ENCODE data around the gene TBKBP1. TPM values are rescaled to one million over a fixed set of nuclear protein-coding genes. Genes with fewer than 3 reads are reported as not detected.

The TBKBP1 gene
- total RNA-seq, 1 experiment from 2014 or later: 9.0 TPM

GRCh38 chr17:47725446-47726111 lies 31.6 kb downstream of the TBKBP1 start:
- no peaks in the 10 kb centered on the region for H3K36me3 ChIP-seq (ENCODE audit: low read depth, low read length)
- no peaks in the 10 kb centered on the region for H4K20me1 ChIP-seq (ENCODE audit: low read length)
- no peak for DNase-seq
- H3K4me1 ChIP-seq (ENCODE audit: insufficient read depth, low read length): peaks cover 13% of the 10 kb centered on the region
- no peak overlapping the region for H3K4me3 ChIP-seq (ENCODE audit: low read length)
- TF ChIP-seq EZH2 (IDR thresholded peaks at IDR 0.05; ENCODE audit: low read length, unreplicated experiment): no peak
- TF ChIP-seq, protein P1, sequence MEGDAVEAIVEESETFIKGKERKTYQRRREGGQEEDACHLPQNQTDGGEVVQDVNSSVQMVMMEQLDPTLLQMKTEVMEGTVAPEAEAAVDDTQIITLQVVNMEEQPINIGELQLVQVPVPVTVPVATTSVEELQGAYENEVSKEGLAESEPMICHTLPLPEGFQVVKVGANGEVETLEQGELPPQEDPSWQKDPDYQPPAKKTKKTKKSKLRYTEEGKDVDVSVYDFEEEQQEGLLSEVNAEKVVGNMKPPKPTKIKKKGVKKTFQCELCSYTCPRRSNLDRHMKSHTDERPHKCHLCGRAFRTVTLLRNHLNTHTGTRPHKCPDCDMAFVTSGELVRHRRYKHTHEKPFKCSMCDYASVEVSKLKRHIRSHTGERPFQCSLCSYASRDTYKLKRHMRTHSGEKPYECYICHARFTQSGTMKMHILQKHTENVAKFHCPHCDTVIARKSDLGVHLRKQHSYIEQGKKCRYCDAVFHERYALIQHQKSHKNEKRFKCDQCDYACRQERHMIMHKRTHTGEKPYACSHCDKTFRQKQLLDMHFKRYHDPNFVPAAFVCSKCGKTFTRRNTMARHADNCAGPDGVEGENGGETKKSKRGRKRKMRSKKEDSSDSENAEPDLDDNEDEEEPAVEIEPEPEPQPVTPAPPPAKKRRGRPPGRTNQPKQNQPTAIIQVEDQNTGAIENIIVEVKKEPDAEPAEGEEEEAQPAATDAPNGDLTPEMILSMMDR (conservative IDR thresholded peaks at IDR 0.05; ENCODE audit: low read depth, low read length): peak; percentile 27; the same call in 1 of the 2 replicates
- intact Hi-C loops (cut with micrococcal nuclease): no loop called here
- no TSS peak for BruUV-seq (replicated peaks)
- no peak overlapping the region for H3K4me2 ChIP-seq (ENCODE audit: low read length)
- H3F3A ChIP-seq (ENCODE audit: low read length, unreplicated experiment): no peaks in the 10 kb centered on the region
- H3K27me3 ChIP-seq (ENCODE audit: low read length): no peaks in the 10 kb centered on the region
- H3K27ac ChIP-seq (ENCODE audit: low read length): no peak overlapping the region
- ATAC-seq: no peak
- no peaks in the 10 kb centered on the region for H3K9me2 ChIP-seq (replicated peaks; ENCODE audit: low read length)
- ChIA-PET POLR2A (ENCODE audit: unreplicated experiment) (no interaction called here), CTCF (no interaction called here)
- H2AFZ ChIP-seq (ENCODE audit: low read length): no peak overlapping the region
- H3K9me3 ChIP-seq (ENCODE audit: low read length): no peaks in the 10 kb centered on the region
- H3K79me2 ChIP-seq (ENCODE audit: low read length): no peaks in the 10 kb centered on the region
- H3K9ac ChIP-seq (ENCODE audit: low read length): no peak overlapping the region

- Histone ChIP-seq H3K9me3 (ENCODE audit: low read length) (no peaks in the 10 kb centered on the region), H3K9me2 (replicated peaks; ENCODE audit: low read length) (no peaks in the 10 kb centered on the region), H3K4me2 (ENCODE audit: low read length) (no peak overlapping the region), H3K36me3 (ENCODE audit: low read depth, low read length) (no peaks in the 10 kb centered on the region), H3K4me1 (ENCODE audit: insufficient read depth, low read length) (no peaks in the 10 kb centered on the region), H2AFZ (ENCODE audit: low read length) (no peak overlapping the region), H3K4me3 (ENCODE audit: low read length) (no peak overlapping the region), H3K27ac (ENCODE audit: low read length) (no peak overlapping the region), H3K79me2 (ENCODE audit: low read length) (no peaks in the 10 kb centered on the region), H3K9ac (ENCODE audit: low read length) (no peak overlapping the region), H4K20me1 (ENCODE audit: low read length) (no peaks in the 10 kb centered on the region), H3K27me3 (ENCODE audit: low read length) (no peaks in the 10 kb centered on the region), H3F3A (ENCODE audit: low read length, unreplicated experiment) (no peaks in the 10 kb centered on the region)
- ATAC-seq (no peak), DNase-seq (no peak)
- ChIA-PET POLR2A (ENCODE audit: unreplicated experiment) (no interaction called here), CTCF (no interaction called here)
- BruUV-seq (replicated peaks): no TSS peak
- TF ChIP-seq EZH2phosphoT487 (IDR thresholded peaks at IDR 0.05; ENCODE audit: borderline replicate concordance, low read length) (no peak), EZH2 (IDR thresholded peaks at IDR 0.05; ENCODE audit: low read length, unreplicated experiment) (no peak)
- TF ChIP-seq, protein P1 (conservative IDR thresholded peaks at IDR 0.05; ENCODE audit: low read depth, low read length): no peak
- intact Hi-C loops (cut with micrococcal nuclease): no loop called here
These were observed 33.1 kb downstream of the TBKBP1 start for GRCh38 chr17:47726796-47727703.

DNA sequence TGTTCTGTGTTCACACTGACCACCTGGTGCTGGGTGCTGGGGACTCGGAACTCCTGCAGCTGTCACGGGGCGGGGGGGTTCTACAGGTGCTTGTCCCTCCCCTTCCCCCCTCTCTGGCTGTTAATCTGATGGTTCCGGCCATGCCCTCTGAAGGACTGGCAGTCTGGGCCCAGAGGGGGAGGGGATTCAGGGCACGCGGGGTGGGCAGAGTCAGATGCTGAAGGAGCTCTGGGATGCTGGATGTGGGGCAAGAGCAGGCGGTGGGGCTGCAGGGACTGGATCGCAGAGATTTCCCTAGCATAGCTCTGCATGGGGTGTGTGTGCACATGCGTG lies 33.7 kb downstream of the TBKBP1 start:
- no peaks in the 10 kb centered on the region for H3K79me2 ChIP-seq (ENCODE audit: low read length)
- no peaks in the 10 kb centered on the region for H3K27me3 ChIP-seq (ENCODE audit: low read length)
- no peak overlapping the region for H3K4me3 ChIP-seq (ENCODE audit: low read length)
- ChIA-PET CTCF (no interaction called here), POLR2A (ENCODE audit: unreplicated experiment) (no interaction called here)
- no peaks in the 10 kb centered on the region for H3K9me2 ChIP-seq (replicated peaks; ENCODE audit: low read length)
- no peak overlapping the region for H2AFZ ChIP-seq (ENCODE audit: low read length)
- H3K9ac ChIP-seq (ENCODE audit: low read length): no peak overlapping the region
- no peaks in the 10 kb centered on the region for H3F3A ChIP-seq (ENCODE audit: low read length, unreplicated experiment)
- no TSS peak for BruUV-seq (replicated peaks)
- no peak overlapping the region for H3K27ac ChIP-seq (ENCODE audit: low read length)
- no peaks in the 10 kb centered on the region for H4K20me1 ChIP-seq (ENCODE audit: low read length)
- no peak overlapping the region for H3K4me2 ChIP-seq (ENCODE audit: low read length)
- TF ChIP-seq EZH2phosphoT487 (IDR thresholded peaks at IDR 0.05; ENCODE audit: borderline replicate concordance, low read length) (no peak), EZH2 (IDR thresholded peaks at IDR 0.05; ENCODE audit: low read length, unreplicated experiment) (no peak)
- TF ChIP-seq, protein P1 (conservative IDR thresholded peaks at IDR 0.05; ENCODE audit: low read depth, low read length): no peak
- no peaks in the 10 kb centered on the region for H3K36me3 ChIP-seq (ENCODE audit: low read depth, low read length)
- intact Hi-C loops (cut with micrococcal nuclease): no loop called here
- H3K4me1 ChIP-seq (ENCODE audit: insufficient read depth, low read length): no peaks in the 10 kb centered on the region
- DNase-seq (no peak), ATAC-seq (no peak)
- H3K9me3 ChIP-seq (ENCODE audit: low read length): no peaks in the 10 kb centered on the region

All from PC-3 (cell line).